Ovary (tissue), 9 donors: Measurements from ENCODE around the gene GNAT2. TPM values are rescaled to one million over a fixed set of nuclear protein-coding genes. Genes with fewer than 3 reads are reported as not detected.
A peak's percentile ranks its signal among the peaks of the same experiment; 100 is the strongest.

ENCODE experiments used
- DNase-seq, 5 donors: peaks; one replicate each; pipeline ENCODE4 v3.0.0-alpha.2; 2019 to 2020
- H3K27ac ChIP-seq, 2 donors: fragments of 200-600 bp; one replicate each; pipeline versions ENCODE4 v1.5.1 to v1.8.0; 2019 to 2022
- H3K27me3 ChIP-seq: fragments of 200-600 bp; one replicate; pipeline ENCODE4 v1.8.0; 2022
- H3K36me3 ChIP-seq: fragments of 200-600 bp; sonication (generic); one replicate; pipeline ENCODE4 v1.5.1; 2019
- H3K4me1 ChIP-seq: one replicate; pipeline ENCODE4 v1.8.1; 2013; ENCODE audit warnings: mild to moderate bottlenecking, moderate library complexity; ENCODE audit not compliant: insufficient read depth
- H3K4me3 ChIP-seq: fragments of 200-600 bp; sonication (generic); one replicate; pipeline ENCODE4 v1.5.1; 2017
- H3K9me3 ChIP-seq, 2 donors: fragments of 200-600 bp in 1 of 2; sonication (generic) in 1 of 2; one replicate each; pipeline versions ENCODE4 v1.5.1 to v1.8.1; 2013 to 2019; ENCODE audit warnings: mild to moderate bottlenecking in 1 of 2, moderate library complexity in 1 of 2
- CTCF ChIP-seq, 3 donors: fragments of 450-650 bp in 2 of 3; fragments of 200-600 bp in 1 of 3; IDR thresholded peaks; one replicate each; pipeline versions ENCODE4 v1.5.1 to v1.8.0; 2016 to 2022; ENCODE audit warnings: antibody characterized with exemption in 3 of 3, mild to moderate bottlenecking in 1 of 3
- EP300 ChIP-seq: sonication (generic); formaldehyde crosslinking; IDR thresholded peaks from one replicate; pipeline ENCODE4 v1.6.1; 2017; ENCODE audit warnings: antibody characterized with exemption
- POLR2A ChIP-seq: fragments of 450-650 bp; IDR thresholded peaks from one replicate; pipeline ENCODE4 v1.6.1; 2017; ENCODE audit warnings: antibody characterized with exemption, mild to moderate bottlenecking, moderate library complexity
- WGBS, 3 donors: extraction: QIAGEN DNeasy Blood & Tissue Kit in 1 of 3; methylation state at CpG; one replicate each; pipeline versions ENCODE4 v1.1.5 to v1.1.7; 2013 to 2017; 5-methylcytosine and 5-hydroxymethylcytosine counted together
- intact Hi-C, 4 donors: fragments of 100-400 bp; cut with DNase I; formaldehyde crosslinking; loops; one replicate each; pipeline versions ENCODE4 v1.11.0 to v1.15.1; 2022 to 2023
- polyA plus RNA-seq, 2 donors: library from polyadenylated mRNA; stranded (reverse); fragments of 200-250 nt in 1 of 2; fragments of 350-450 nt in 1 of 2; fragmentation: Illumina TruSeq in 1 of 2; extraction: RNeasy Lipid Tissue Mini Kit (QIAGEN cat#74804) in 1 of 2; gene quantifications; one replicate each; pipeline ENCODE4 v1.2.3, GENCODE V29; 2013 to 2014
- total RNA-seq, 7 donors: library from RNA; depleted of rRNA in 2 of 7; stranded (reverse); fragments of >200 nt in 2 of 7; fragmentation: NEBNext Ultra II Directional in 3 of 7; extraction: Animal tissue kit (Norgen Biotek cat#: 25700) in 3 of 7; gene quantifications; one replicate each; pipeline versions ENCODE4 v1.1.0 to v1.2.4, GENCODE V29; 2016 to 2023
- donor health status: DM: no; HTN: no; CAD: no; lungs with moderate emphysema.
- donor health status: DM: no; HTN: no; CAD: no.
- donor health status: Bipolar disorder and iron deficiency.
- donor health status: DM: yes; HTN: yes; CAD: no.
- donor health status: DM: no; HTN: no; CAD: no.
- donor health status: DM: yes; HTN: yes; CAD: no.

GNAT2 gene
- total and polyA plus RNA-seq, 9 donors, result not detected

GRCh38 chr1:109634771-109635750, 15.6 kb upstream of the GNAT2 start:
- no peak overlapping the region for H3K4me3 ChIP-seq
- intact Hi-C loops, result loop anchor here in 2 of 4 donors (10.0 kb wide), 2 partner anchors 90 to 350 kb away; partner anchors contain the start of genes AHCYL1 (in 2 of the 2) and GNAI3 (in 1 of the 2)
- no peaks in the 10 kb centered on the region for H3K27me3 ChIP-seq
- DNase-seq, result peak in 1 of 5 donors; percentile 18
- 76 to 82% (median 77%) methylated on average over 13 of the region's 13 CpGs for WGBS, 3 donors
- no peak for TF ChIP-seq POLR2A
- H3K9me3 ChIP-seq, result no peaks in the 10 kb centered on the region
- H3K4me1 ChIP-seq, result peaks cover 8% of the 10 kb centered on the region
- no peaks in the 10 kb centered on the region for H3K36me3 ChIP-seq
- no peak overlapping the region for H3K27ac ChIP-seq

GRCh38 chr1:109634292-109634691, 14.9 kb upstream of the GNAT2 start:
- Histone ChIP-seq H3K4me1 (peaks cover 8% of the 10 kb centered on the region), H3K27ac (no peak overlapping the region), H3K36me3 (no peaks in the 10 kb centered on the region), H3K27me3 (no peaks in the 10 kb centered on the region), H3K9me3 (no peaks in the 10 kb centered on the region), H3K4me3 (no peak overlapping the region)
- intact Hi-C loops, result loop anchor here in 2 of 4 donors (10.0 kb wide), 2 partner anchors 89 to 351 kb away; partner anchors contain the start of genes AHCYL1 (in 2 of the 2) and GNAI3 (in 1 of the 2)
- 88 to 89% (median 88%) methylated on average over 6 of the region's 6 CpGs for WGBS, 3 donors
- DNase-seq, result no peak
- TF ChIP-seq CTCF (IDR thresholded peaks at IDR 0.05) (no peak), POLR2A (no peak), EP300 (no peak)

DNA sequence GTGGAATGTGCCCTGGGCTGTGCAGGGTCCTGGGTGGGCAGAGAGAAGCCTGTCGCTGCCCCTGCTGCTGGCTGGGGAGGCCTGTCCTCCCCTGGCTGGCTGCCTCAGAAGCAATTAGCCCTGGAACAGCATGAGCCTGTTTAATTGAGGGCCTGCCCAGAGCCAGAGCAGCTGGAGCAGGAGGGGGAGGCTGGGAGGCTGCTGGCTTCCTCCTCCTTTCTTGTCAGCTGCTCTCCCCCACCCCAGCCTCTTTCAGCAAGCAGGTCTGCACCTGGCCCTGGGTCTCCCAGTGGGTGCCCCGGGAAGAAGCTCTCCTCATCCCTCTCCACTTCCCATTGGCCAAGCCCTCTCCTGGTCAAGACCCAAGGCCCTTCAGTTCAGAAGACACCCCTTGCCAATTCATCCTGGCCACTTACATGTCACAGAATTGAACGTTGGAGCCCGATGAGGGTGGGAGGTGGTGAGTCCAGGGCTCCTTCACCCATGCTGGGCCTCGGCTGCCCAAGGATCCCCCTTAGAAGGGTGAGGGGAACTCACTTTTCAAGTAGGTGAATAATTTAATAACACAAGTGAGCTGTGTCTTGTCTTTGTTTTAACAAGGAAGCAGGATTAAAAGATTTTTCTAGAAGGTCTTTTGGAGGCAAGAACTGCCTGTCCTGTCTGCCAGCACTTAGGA, 13.4 kb upstream of the GNAT2 start:
- Histone ChIP-seq H3K4me3 (no peak overlapping the region), H3K4me1 (peaks cover 8% of the 10 kb centered on the region), H3K27ac (no peak overlapping the region), H3K36me3 (no peaks in the 10 kb centered on the region), H3K9me3 (no peaks in the 10 kb centered on the region), H3K27me3 (no peaks in the 10 kb centered on the region)
- WGBS, 3 donors, result 19 to 32% (median 22%) methylated on average over 5 of the region's 5 CpGs
- intact Hi-C loops, result loop anchor here in 2 of 4 donors (10.0 kb wide), 2 partner anchors 88 to 352 kb away; partner anchors contain the start of genes AHCYL1 (in 2 of the 2) and GNAI3 (in 1 of the 2)
- DNase-seq, result peak; percentile 50 to 89 (median 81)
- TF ChIP-seq CTCF (IDR thresholded peaks at IDR 0.05), result no peak

GRCh38 chr1:109631513-109632505, 12.4 kb upstream of the GNAT2 start:
- TF ChIP-seq CTCF (IDR thresholded peaks at IDR 0.05), result no peak
- no peak for TF ChIP-seq EP300
- no peak for TF ChIP-seq POLR2A
- WGBS, 3 donors, result 68 to 80% (median 78%) methylated on average over 13 to 16 of the region's 16 CpGs
- Histone ChIP-seq H3K4me1 (peaks cover 8% of the 10 kb centered on the region), H3K27me3 (no peaks in the 10 kb centered on the region), H3K27ac (no peak overlapping the region), H3K36me3 (no peaks in the 10 kb centered on the region), H3K9me3 (no peaks in the 10 kb centered on the region), H3K4me3 (no peak overlapping the region)
- DNase-seq, result peak in 2 of 5 donors; percentile 23 to 42
- intact Hi-C loops, result loop anchor here in 2 of 4 donors (10.0 kb wide), 2 partner anchors 87 to 353 kb away; partner anchors contain the start of genes AHCYL1 (in 2 of the 2) and GNAI3 (in 1 of the 2)
